ENCODE results near the gene ADAMTS20.

ADAMTS20 gene

GRCh38 chr12:43320281-43320680 is 231.7 kb downstream of the ADAMTS20 start:
- no peak overlapping the region for H3K18ac ChIP-seq (ENCODE audit: low read length)
- no peak overlapping the region for H3K9ac ChIP-seq (ENCODE audit: low read length)
- WGBS (ENCODE audit: extremely low coverage, insufficient coverage, insufficient read length): no CpG with 5 or more reads among the region's 4 CpGs
- H3K79me2 ChIP-seq (ENCODE audit: control insufficient read depth, insufficient read depth, low read length, poor library complexity): no peaks in the 10 kb centered on the region
- no peak overlapping the region for H2AK5ac ChIP-seq (ENCODE audit: low read length)
- H3K4ac ChIP-seq (ENCODE audit: low read depth, low read length): no peak overlapping the region
- H3K27ac ChIP-seq (ENCODE audit: low read depth, low read length): no peak overlapping the region
- no peak overlapping the region for H4K91ac ChIP-seq (ENCODE audit: low read depth, low read length)
- no peak overlapping the region for H3K4me3 ChIP-seq (ENCODE audit: low read depth, low read length)
- no peak overlapping the region for H4K12ac ChIP-seq (ENCODE audit: low read depth, low read length)
- no peak overlapping the region for H2AFZ ChIP-seq (ENCODE audit: insufficient read depth, low read length, poor library complexity)
- DNase-seq: no peak
- no peaks in the 10 kb centered on the region for H3K9me3 ChIP-seq (ENCODE audit: insufficient read depth, low read depth, low read length)
- H3K14ac ChIP-seq (ENCODE audit: low read length): no peak overlapping the region
- H3K23ac ChIP-seq (ENCODE audit: low read length): no peak overlapping the region
- H2BK12ac ChIP-seq (ENCODE audit: low read length): no peak overlapping the region
- H2BK120ac ChIP-seq (ENCODE audit: insufficient read depth, low read length, poor library complexity): no peak overlapping the region
- H3K4me2 ChIP-seq (ENCODE audit: low read length): no peak overlapping the region
- H3K4me1 ChIP-seq (ENCODE audit: control insufficient read depth in 1 of 2, insufficient read depth in 2 of 2, low read length in 2 of 2): no peaks in the 10 kb centered on the region
- no peak overlapping the region for H2BK5ac ChIP-seq (ENCODE audit: low read depth, low read length, poor library complexity)
- H3K27me3 ChIP-seq (ENCODE audit: insufficient read depth, low read length): no peaks in the 10 kb centered on the region
- no peak overlapping the region for H4K8ac ChIP-seq (ENCODE audit: low read depth, low read length)
- H3K36me3 ChIP-seq (ENCODE audit: control insufficient read depth in 1 of 2, insufficient read depth in 2 of 2, low read length in 2 of 2): no peaks in the 10 kb centered on the region
- H3K79me1 ChIP-seq (ENCODE audit: low read length): no peaks in the 10 kb centered on the region

GRCh38 chr12:43318021-43318420 is 234.0 kb downstream of the ADAMTS20 start:
- Histone ChIP-seq H3K36me3 (ENCODE audit: control insufficient read depth in 1 of 2, insufficient read depth in 2 of 2, low read length in 2 of 2) (no peaks in the 10 kb centered on the region), H3K4me1 (ENCODE audit: control insufficient read depth in 1 of 2, insufficient read depth in 2 of 2, low read length in 2 of 2) (no peaks in the 10 kb centered on the region), H2AFZ (ENCODE audit: insufficient read depth, low read length, poor library complexity) (no peak overlapping the region), H3K9me3 (ENCODE audit: insufficient read depth, low read depth, low read length) (no peaks in the 10 kb centered on the region), H2BK5ac (ENCODE audit: low read depth, low read length, poor library complexity) (no peak overlapping the region), H3K18ac (ENCODE audit: low read length) (no peak overlapping the region), H3K27me3 (ENCODE audit: insufficient read depth, low read length) (no peaks in the 10 kb centered on the region), H3K4me2 (ENCODE audit: low read length) (no peak overlapping the region), H3K4ac (ENCODE audit: low read depth, low read length) (no peak overlapping the region), H3K23ac (ENCODE audit: low read length) (no peak overlapping the region), H3K27ac (ENCODE audit: low read depth, low read length) (no peak overlapping the region), H3K4me3 (ENCODE audit: low read depth, low read length) (no peak overlapping the region), H4K91ac (ENCODE audit: low read depth, low read length) (no peak overlapping the region), H2AK5ac (ENCODE audit: low read length) (no peak overlapping the region), H4K8ac (ENCODE audit: low read depth, low read length) (no peak overlapping the region), H2BK12ac (ENCODE audit: low read length) (no peak overlapping the region), H2BK120ac (ENCODE audit: insufficient read depth, low read length, poor library complexity) (no peak overlapping the region), H3K14ac (ENCODE audit: low read length) (no peak overlapping the region), H4K12ac (ENCODE audit: low read depth, low read length) (no peak overlapping the region), H3K79me2 (ENCODE audit: control insufficient read depth, insufficient read depth, low read length, poor library complexity) (no peaks in the 10 kb centered on the region), H3K9ac (ENCODE audit: low read length) (no peak overlapping the region), H3K79me1 (ENCODE audit: low read length) (no peaks in the 10 kb centered on the region)
- DNase-seq: peak in 1 of 2 donors; percentile 37
- no CpG with 5 or more reads among the region's 4 CpGs for whole genome bisulfite sequencing (ENCODE audit: extremely low coverage, insufficient coverage, insufficient read length)

- H2AFZ ChIP-seq (ENCODE audit: insufficient read depth, low read length, poor library complexity): no peak overlapping the region
- no peak overlapping the region for H4K91ac ChIP-seq (ENCODE audit: low read depth, low read length)
- H2AK5ac ChIP-seq (ENCODE audit: low read length): no peak overlapping the region
- no peaks in the 10 kb centered on the region for H3K4me1 ChIP-seq (ENCODE audit: control insufficient read depth in 1 of 2, insufficient read depth in 2 of 2, low read length in 2 of 2)
- no peak overlapping the region for H3K27ac ChIP-seq (ENCODE audit: low read depth, low read length)
- H3K9me3 ChIP-seq (ENCODE audit: insufficient read depth, low read depth, low read length): no peaks in the 10 kb centered on the region
- H3K4me3 ChIP-seq (ENCODE audit: low read depth, low read length): no peak overlapping the region
- no peak overlapping the region for H4K12ac ChIP-seq (ENCODE audit: low read depth, low read length)
- H2BK12ac ChIP-seq (ENCODE audit: low read length): no peak overlapping the region
- no peak overlapping the region for H3K4ac ChIP-seq (ENCODE audit: low read depth, low read length)
- H4K8ac ChIP-seq (ENCODE audit: low read depth, low read length): no peak overlapping the region
- H3K79me2 ChIP-seq (ENCODE audit: control insufficient read depth, insufficient read depth, low read length, poor library complexity): no peaks in the 10 kb centered on the region
- DNase-seq: no peak
- no peaks in the 10 kb centered on the region for H3K79me1 ChIP-seq (ENCODE audit: low read length)
- H3K27me3 ChIP-seq (ENCODE audit: insufficient read depth, low read length): no peaks in the 10 kb centered on the region
- H3K9ac ChIP-seq (ENCODE audit: low read length): no peak overlapping the region
- no peak overlapping the region for H2BK5ac ChIP-seq (ENCODE audit: low read depth, low read length, poor library complexity)
- no peak overlapping the region for H2BK120ac ChIP-seq (ENCODE audit: insufficient read depth, low read length, poor library complexity)
- no peak overlapping the region for H3K23ac ChIP-seq (ENCODE audit: low read length)
- no peak overlapping the region for H3K18ac ChIP-seq (ENCODE audit: low read length)
- H3K14ac ChIP-seq (ENCODE audit: low read length): no peak overlapping the region
- no peaks in the 10 kb centered on the region for H3K36me3 ChIP-seq (ENCODE audit: control insufficient read depth in 1 of 2, insufficient read depth in 2 of 2, low read length in 2 of 2)
- H3K4me2 ChIP-seq (ENCODE audit: low read length): no peak overlapping the region
- WGBS (ENCODE audit: extremely low coverage, insufficient coverage, insufficient read length): no CpG with 5 or more reads among the region's 3 CpGs
Observed at GRCh38 chr12:43317156-43317555, 234.8 kb downstream of the ADAMTS20 start.

GRCh38 chr12:43316520-43316919 is 235.5 kb downstream of the ADAMTS20 start:
- H3K23ac ChIP-seq (ENCODE audit: low read length): no peak overlapping the region
- no peak overlapping the region for H3K27ac ChIP-seq (ENCODE audit: low read depth, low read length)
- no peaks in the 10 kb centered on the region for H3K4me1 ChIP-seq (ENCODE audit: control insufficient read depth in 1 of 2, insufficient read depth in 2 of 2, low read length in 2 of 2)
- H3K14ac ChIP-seq (ENCODE audit: low read length): no peak overlapping the region
- H2BK120ac ChIP-seq (ENCODE audit: insufficient read depth, low read length, poor library complexity): no peak overlapping the region
- no peaks in the 10 kb centered on the region for H3K79me2 ChIP-seq (ENCODE audit: control insufficient read depth, insufficient read depth, low read length, poor library complexity)
- H3K18ac ChIP-seq (ENCODE audit: low read length): no peak overlapping the region
- no peak overlapping the region for H4K12ac ChIP-seq (ENCODE audit: low read depth, low read length)
- no peak overlapping the region for H4K91ac ChIP-seq (ENCODE audit: low read depth, low read length)
- WGBS (ENCODE audit: extremely low coverage, insufficient coverage, insufficient read length): no CpG with 5 or more reads among the region's 1 CpG
- H3K79me1 ChIP-seq (ENCODE audit: low read length): no peaks in the 10 kb centered on the region
- H2BK12ac ChIP-seq (ENCODE audit: low read length): no peak overlapping the region
- H3K36me3 ChIP-seq (ENCODE audit: control insufficient read depth in 1 of 2, insufficient read depth in 2 of 2, low read length in 2 of 2): no peaks in the 10 kb centered on the region
- no peaks in the 10 kb centered on the region for H3K9me3 ChIP-seq (ENCODE audit: insufficient read depth, low read depth, low read length)
- no peak for DNase-seq
- H3K9ac ChIP-seq (ENCODE audit: low read length): no peak overlapping the region
- no peak overlapping the region for H3K4ac ChIP-seq (ENCODE audit: low read depth, low read length)
- no peak overlapping the region for H2AFZ ChIP-seq (ENCODE audit: insufficient read depth, low read length, poor library complexity)
- no peak overlapping the region for H2BK5ac ChIP-seq (ENCODE audit: low read depth, low read length, poor library complexity)
- H3K4me2 ChIP-seq (ENCODE audit: low read length): no peak overlapping the region
- no peak overlapping the region for H3K4me3 ChIP-seq (ENCODE audit: low read depth, low read length)
- no peak overlapping the region for H4K8ac ChIP-seq (ENCODE audit: low read depth, low read length)
- no peak overlapping the region for H2AK5ac ChIP-seq (ENCODE audit: low read length)
- H3K27me3 ChIP-seq (ENCODE audit: insufficient read depth, low read length): no peaks in the 10 kb centered on the region

All from trophoblast cell (in vitro differentiated cells and primary cell).